ENCODE results near the gene SYCP3.

The SYCP3 gene

GRCh38 chr12:101738920-101739665, at the start of gene SYCP3:
SYCP3 (minus strand) TSS chr12:101739462; CDS start chr12:101737935, 1,527 bp downstream.
- no peak for DNase-seq

GRCh38 chr12:101785671-101786070, 46.4 kb upstream of the SYCP3 start:
- DNase-seq = no peak

- DNase-seq = no peak
Observed at GRCh38 chr12:101784376-101784775, 45.1 kb upstream of the SYCP3 start.

- no peak for DNase-seq
Observed at GRCh38 chr12:101783838-101784237, 44.6 kb upstream of the SYCP3 start.

GRCh38 chr12:101783150-101783549, 43.9 kb upstream of the SYCP3 start:
- DNase-seq = no peak

GRCh38 chr12:101782273-101782731, 43.0 kb upstream of the SYCP3 start:
- no peak for DNase-seq

- no peak for DNase-seq
Observed at GRCh38 chr12:101781834-101782233, 42.6 kb upstream of the SYCP3 start.

- no peak for DNase-seq
Observed at GRCh38 chr12:101780599-101780998, 41.3 kb upstream of the SYCP3 start.

GRCh38 chr12:101779626-101780025, 40.4 kb upstream of the SYCP3 start:
- DNase-seq = no peak

GRCh38 chr12:101779200-101779599, 39.9 kb upstream of the SYCP3 start:
- DNase-seq = no peak

- no peak for DNase-seq
Observed at GRCh38 chr12:101777978-101778377, 38.7 kb upstream of the SYCP3 start.

- DNase-seq = no peak
Observed at GRCh38 chr12:101777485-101777884, 38.2 kb upstream of the SYCP3 start.

- DNase-seq = no peak
Observed at GRCh38 chr12:101775816-101776215, 36.6 kb upstream of the SYCP3 start.

- peak; percentile 66 for DNase-seq
Observed at GRCh38 chr12:101773650-101774162, 34.4 kb upstream of the SYCP3 start.

GRCh38 chr12:101772012-101772775, 32.9 kb upstream of the SYCP3 start:
- no peak for DNase-seq

- DNase-seq = no peak
Observed at GRCh38 chr12:101769865-101770264, 30.6 kb upstream of the SYCP3 start.

- no peak for DNase-seq
Observed at GRCh38 chr12:101768781-101769180, 29.5 kb upstream of the SYCP3 start.

- no peak for DNase-seq
Observed at GRCh38 chr12:101767537-101767936, 28.3 kb upstream of the SYCP3 start.

GRCh38 chr12:101764051-101764792, 25.0 kb upstream of the SYCP3 start:
- DNase-seq = no peak

GRCh38 chr12:101763246-101763931, 24.1 kb upstream of the SYCP3 start:
- no peak for DNase-seq

- no peak for DNase-seq
Observed at GRCh38 chr12:101761781-101762180, 22.5 kb upstream of the SYCP3 start.

GRCh38 chr12:101761350-101761749, 22.1 kb upstream of the SYCP3 start:
- DNase-seq = no peak

Data from NCI-H345 (cell line).